Measurements from ENCODE around the gene MINDY4.

Gene MINDY4

DNA sequence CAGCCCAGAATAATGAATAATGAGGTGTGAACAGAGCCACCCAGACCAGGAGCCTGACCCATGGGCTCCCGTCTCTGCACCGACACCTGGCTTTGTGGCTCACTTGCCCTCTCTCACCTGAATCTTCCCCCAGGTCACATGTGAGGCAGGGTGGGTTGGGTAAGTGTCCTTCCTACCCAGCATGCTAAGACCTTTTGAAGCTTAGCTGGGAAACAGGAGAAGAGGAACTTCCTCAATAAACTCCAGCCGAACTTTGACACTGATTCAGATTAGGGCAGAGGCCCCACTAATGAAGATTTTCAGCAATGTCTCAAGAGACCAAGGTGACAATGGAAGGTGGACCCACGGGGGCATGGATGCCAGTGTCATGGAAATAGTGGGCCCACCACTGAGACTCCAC, 93.9 kb downstream of the MINDY4 start:
- TF ChIP-seq, protein P1, sequence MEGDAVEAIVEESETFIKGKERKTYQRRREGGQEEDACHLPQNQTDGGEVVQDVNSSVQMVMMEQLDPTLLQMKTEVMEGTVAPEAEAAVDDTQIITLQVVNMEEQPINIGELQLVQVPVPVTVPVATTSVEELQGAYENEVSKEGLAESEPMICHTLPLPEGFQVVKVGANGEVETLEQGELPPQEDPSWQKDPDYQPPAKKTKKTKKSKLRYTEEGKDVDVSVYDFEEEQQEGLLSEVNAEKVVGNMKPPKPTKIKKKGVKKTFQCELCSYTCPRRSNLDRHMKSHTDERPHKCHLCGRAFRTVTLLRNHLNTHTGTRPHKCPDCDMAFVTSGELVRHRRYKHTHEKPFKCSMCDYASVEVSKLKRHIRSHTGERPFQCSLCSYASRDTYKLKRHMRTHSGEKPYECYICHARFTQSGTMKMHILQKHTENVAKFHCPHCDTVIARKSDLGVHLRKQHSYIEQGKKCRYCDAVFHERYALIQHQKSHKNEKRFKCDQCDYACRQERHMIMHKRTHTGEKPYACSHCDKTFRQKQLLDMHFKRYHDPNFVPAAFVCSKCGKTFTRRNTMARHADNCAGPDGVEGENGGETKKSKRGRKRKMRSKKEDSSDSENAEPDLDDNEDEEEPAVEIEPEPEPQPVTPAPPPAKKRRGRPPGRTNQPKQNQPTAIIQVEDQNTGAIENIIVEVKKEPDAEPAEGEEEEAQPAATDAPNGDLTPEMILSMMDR (IDR thresholded peaks at IDR 0.05; ENCODE audit: low read depth, low read length): no peak
- no peak overlapping the region for H3K4me3 ChIP-seq (replicated peaks in 1 of 2; ENCODE audit: low read depth in 2 of 2, low read length in 2 of 2)

DNA sequence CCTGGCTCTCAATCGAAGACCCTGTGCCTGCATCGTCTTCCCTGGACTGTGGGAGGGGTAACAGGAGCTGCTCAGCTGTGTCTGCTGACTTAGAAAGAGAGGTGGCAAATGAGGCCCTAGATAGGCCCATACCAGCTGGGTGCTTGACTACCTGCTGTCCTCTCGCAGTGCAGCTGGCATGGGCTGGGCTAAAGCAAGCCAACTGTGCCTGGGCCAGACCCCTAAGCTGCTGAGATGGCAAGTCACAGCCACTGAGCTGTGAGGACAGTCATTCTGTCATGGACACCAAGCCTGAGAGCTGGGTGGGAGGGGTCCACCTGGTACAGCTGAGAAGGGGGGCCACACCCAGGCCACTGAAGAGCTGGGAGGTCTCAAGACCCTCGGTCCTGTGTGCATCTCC, 94.6 kb downstream of the MINDY4 start:
- TF ChIP-seq, protein P1 (IDR thresholded peaks at IDR 0.05; ENCODE audit: low read depth, low read length): no peak
- H3K4me3 ChIP-seq (replicated peaks in 1 of 2; ENCODE audit: low read depth in 2 of 2, low read length in 2 of 2): no peak overlapping the region
- DNase-seq (ENCODE audit: low read depth in 2 of 2): no peak

More for the DNA sequence above, 93.9 kb downstream of the MINDY4 start:
- DNase-seq (ENCODE audit: low read depth in 2 of 2): no peak

DNA sequence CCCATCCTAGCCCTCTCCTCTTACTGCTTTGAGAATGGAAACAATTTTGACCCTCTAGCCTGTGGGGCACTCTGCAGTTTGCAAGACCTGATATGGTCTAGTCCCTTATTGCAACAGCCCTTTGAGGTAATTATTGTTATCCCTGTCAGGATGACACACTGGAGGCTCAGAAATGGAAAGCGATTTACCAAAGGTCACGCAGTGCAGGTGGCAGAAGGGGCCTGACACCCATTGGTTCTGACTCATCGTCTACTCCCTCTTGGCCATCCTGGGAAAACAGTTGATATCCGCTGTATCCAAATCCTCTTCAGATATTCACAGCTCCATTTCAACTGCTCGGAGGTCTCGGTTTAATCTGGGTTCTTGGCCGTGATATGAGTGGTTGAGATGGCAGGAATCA, 95.7 kb downstream of the MINDY4 start:
- TF ChIP-seq, protein P1 (IDR thresholded peaks at IDR 0.05; ENCODE audit: low read depth, low read length): no peak
- no peak overlapping the region for H3K4me3 ChIP-seq (replicated peaks in 1 of 2; ENCODE audit: low read depth in 2 of 2, low read length in 2 of 2)
- no peak for DNase-seq (ENCODE audit: low read depth in 2 of 2)

DNA sequence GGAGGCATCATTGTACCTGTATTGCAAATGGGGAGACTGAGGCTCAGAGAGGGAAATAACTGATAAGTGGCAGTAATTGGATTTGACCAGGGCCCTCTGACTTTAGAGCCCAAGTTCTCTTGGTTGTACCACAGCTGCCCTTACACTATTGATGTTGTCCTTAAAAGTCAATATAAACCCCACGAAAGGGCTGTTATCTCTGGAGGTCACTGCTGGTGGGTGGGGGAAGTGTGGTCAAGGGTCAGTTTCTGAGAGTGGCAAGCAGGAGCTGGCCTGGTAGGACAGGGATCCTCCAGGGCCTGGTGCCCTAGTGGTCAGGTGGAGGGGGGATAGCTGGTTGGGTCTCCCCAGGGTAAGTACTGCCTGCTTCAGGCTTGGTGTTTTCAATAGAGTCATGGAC, 96.3 kb downstream of the MINDY4 start:
- no peak for DNase-seq (ENCODE audit: low read depth in 2 of 2)
- TF ChIP-seq, protein P1 (IDR thresholded peaks at IDR 0.05; ENCODE audit: low read depth, low read length): no peak
- no peak overlapping the region for H3K4me3 ChIP-seq (replicated peaks in 1 of 2; ENCODE audit: low read depth in 2 of 2, low read length in 2 of 2)

DNA sequence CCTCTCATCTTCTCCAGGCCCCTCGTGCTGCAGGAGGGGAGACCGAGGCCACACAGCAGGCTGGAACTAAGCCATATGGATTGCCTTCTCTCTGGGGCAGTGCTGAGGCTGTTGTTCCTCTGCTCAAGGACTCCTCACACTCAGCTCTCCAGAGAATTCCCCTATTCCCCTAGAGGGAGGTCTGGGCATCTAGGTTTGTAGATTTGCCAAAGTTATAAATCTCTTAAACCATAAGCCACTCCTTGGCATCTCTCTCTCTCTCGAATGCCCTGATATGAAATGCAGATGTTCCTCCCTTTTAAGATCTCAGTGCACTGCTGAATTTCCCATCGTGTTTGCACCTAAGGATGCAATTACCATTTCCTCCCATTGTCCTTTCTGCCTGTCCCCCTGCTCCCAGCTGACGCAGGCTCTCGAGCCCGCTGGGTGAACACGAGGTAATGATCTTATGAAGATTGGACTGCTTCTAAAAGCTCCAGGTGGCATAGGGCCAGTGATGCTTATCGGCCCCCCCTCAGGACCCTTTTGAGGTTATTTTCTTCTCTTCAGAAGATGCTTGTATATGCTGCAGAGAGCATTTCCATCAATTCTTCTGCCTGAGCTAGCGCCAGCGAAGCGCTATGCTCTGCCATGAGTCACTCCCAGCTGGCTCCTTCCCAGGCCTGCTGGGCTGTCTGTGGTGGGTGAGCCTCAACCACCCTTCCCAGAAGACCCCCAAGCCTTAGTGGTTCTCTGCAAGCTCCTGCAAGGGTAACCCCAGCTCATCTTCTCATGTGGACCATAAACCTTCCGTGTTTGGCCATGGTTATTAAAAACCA, 98.8 kb downstream of the MINDY4 start:
- TF ChIP-seq, protein P1 (IDR thresholded peaks at IDR 0.05; ENCODE audit: low read depth, low read length): no peak

DNA sequence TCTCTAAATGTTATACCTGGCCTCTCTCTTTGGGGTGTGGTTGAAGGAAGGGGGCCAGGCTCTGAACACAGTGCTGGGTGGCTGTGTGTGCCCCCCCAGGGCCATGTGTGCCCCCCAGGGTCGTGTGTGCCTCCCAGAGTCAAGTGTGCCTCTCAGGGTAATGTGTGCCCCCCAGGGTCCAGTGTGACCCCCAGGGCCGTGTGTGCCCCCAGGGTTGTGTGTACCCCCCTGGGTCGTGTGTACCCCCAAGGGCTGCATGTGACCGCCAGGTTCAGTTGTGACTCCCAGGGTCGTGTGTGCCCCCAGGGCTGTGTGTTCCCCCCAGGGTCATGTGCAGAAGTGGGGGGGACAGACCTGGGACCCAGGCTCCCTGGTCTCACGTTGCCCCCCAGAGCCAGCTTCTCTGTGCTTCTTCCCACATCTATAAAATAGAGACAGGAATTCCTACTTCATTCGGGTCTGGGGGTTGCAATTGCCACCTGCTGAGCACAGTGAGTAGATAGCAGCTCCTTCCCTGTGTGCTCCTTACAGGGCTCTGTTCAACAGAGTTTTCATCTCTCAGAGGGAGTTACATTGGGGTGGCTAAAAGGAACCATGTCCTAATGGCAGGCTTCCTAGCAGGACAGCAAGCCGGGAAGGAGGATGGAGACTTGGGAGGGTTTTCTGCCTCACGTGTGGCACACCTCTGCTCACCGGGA, 99.8 kb downstream of the MINDY4 start:
- DNase-seq (ENCODE audit: low read depth in 2 of 2): no peak
- TF ChIP-seq, protein P1 (IDR thresholded peaks at IDR 0.05; ENCODE audit: low read depth, low read length): no peak
- H3K4me3 ChIP-seq (replicated peaks in 1 of 2; ENCODE audit: low read depth in 2 of 2, low read length in 2 of 2): no peak overlapping the region

More for the DNA sequence above, 98.8 kb downstream of the MINDY4 start:
- no peak for DNase-seq (ENCODE audit: low read depth in 2 of 2)
- no peak overlapping the region for H3K4me3 ChIP-seq (replicated peaks in 1 of 2; ENCODE audit: low read depth in 2 of 2, low read length in 2 of 2)

Measured in cardiac fibroblast (primary cell).